GM19023 (cell line): ENCODE data around the gene FADS2.
A peak's percentile ranks its signal among the peaks of the same experiment; 100 is the strongest.

Source experiments
- ATAC-seq: cut with Tn5 transposase; IDR thresholded peaks from one replicate; pipeline ENCODE4 v1.9.1; 2021; ENCODE audit warnings: mild to moderate bottlenecking, moderate library complexity; ENCODE audit not compliant: unreplicated experiment

Gene FADS2

DNA sequence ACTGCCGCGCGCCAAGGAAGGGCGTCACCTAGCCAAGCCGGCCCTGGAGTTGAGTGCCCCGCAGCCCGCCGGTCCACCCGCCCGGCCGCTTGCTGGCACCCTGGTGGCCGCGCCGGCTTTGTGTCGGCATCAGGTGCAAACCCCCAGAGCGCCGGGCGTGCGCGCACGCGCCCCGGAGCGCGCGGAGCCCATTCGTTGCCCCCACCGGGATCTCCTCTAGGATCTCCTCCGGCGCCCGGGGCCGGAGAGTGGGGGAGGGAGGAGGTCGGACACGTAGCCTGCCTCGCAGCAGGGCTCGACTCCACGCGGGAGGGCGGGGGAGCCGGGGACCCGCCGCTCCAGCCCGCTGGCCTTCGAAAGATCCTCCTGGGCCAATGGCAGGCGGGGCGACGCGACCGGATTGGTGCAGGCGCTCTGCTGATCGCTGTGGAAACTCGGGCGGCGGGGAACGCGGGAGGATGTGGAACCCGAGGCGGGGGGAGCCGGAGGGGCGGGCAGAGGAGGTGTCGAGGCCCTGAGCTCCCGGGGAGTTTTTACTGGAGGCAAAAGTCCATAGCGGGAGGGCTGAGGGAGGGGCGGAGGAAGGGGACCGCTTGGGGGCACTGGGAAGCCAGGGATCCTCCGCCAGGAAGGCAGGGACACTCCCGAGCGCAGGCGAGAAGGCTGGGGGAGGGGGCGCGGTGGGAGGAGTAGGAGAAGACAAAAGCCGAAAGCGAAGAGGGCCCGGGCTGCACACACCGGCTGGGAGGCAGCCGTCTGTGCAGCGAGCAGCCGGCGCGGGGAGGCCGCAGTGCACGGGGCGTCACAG lies at the start of gene FADS2:
TSS of gene FADS2 (plus strand) at position 730 of the 808 bp plus-strand sequence. CDS start 91 bp downstream, outside the sequence.
- peak; percentile 64 for ATAC-seq

- no peak for ATAC-seq
Observed at GRCh38 chr11:61778357-61778886, 49.7 kb upstream of the FADS2 start.

DNA sequence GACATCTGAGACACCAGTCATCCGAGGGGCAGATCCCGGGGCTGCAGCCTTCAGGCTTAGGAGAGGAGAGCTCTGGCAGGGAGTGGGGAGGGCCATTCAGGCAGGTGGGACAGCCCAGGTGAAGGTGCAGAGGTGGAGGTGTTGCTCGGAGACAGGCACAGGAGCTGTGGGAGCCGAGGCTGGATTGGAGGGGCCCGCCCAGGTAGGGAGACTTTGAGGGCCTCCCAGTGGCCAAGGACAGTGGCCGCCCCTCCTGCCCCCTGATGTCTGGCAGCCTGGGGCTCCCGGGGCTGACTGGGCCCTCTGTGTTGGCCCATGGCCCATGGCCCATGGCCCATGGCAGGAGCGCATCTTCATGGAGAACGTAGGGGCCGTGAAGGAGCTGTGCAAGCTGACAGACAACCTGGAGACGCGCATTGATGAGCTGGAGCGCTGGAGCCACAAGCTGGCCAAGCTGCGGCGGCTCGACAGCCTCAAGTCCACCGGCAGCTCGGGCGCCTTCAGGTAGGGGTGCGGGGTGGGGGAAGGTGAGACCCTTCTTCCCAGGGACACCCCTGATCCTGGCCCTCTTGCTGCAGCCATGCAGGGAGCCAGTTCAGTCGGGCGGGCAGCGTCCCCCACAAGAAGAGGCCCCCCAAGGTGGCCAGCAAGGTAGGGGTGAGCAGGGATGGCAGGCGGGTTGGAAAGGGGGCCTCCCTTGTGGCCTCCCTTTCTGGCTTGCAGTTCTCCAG lies 49.0 kb upstream of the FADS2 start:
- no peak for ATAC-seq

- ATAC-seq = no peak
Observed at GRCh38 chr11:61779666-61780525, 48.2 kb upstream of the FADS2 start.

DNA sequence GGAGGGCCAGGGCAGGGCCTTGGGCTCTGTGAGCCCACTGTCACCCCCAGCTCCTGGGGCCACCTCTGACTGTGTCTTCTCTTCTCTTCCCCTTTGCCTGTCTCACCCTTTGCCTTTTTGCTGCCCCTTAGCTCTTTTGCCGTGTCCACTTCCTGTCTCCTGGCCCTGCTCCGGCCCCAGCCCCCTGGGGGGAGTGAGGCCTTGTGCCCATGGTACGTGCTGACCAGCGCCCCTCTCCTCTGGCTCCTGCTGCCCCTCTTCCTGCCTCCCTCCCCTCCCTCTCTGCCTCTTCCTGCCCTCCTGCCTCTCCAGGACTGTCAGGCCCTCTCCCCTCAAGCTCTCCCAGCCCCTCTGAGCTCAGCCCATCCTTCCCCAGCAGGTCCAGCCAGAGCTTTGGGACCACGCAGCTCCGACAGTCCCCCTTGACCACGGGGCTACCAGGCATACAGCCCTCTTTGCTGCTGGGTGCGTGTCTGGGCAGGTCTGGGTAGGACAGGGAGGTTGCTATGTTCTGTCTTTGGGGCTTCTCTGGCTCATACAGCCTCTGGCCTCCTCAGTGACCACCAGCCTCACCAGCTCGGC lies 47.4 kb upstream of the FADS2 start:
- no peak for ATAC-seq

DNA sequence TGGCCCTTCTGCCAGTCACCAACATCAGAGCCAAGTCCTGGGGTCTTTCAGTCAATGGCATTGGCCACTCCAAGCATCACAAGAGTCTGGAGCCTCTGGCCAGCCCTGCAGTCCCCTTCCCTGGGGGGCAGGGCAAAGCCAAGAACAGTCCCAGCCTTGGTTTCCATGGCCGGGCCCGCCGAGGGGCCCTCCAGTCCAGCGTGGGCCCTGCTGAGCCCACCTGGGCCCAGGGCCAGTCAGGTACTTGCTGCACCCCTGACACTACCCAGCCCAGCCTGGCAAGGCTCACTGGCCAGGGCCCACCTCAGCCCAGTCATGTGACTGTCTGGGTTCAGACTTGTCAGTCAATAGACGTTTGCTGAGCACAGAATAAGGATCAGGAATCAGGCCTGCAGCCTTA lies 46.5 kb upstream of the FADS2 start:
- ATAC-seq = no peak

DNA sequence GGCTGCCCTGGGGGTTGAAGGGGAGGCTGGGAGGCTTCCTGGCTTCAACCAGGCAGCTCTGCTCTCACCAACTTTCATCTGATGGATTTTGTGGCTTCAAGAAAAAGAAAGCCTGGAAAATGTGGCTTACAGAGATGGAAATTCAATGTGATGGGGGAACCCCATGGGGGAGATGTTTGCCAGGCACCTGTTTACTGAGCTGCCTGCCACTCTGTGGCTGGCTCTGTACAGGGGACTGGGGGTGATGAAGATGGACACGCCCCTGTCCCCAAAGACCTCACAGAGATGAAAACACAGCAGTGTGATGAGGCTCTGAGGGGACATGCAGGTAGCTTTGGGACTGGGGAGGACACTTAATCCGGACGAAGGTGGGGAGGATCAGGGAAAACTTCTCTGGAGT lies 45.8 kb upstream of the FADS2 start:
- no peak for ATAC-seq

GRCh38 chr11:61782841-61783240 lies 45.3 kb upstream of the FADS2 start:
- ATAC-seq = no peak

DNA sequence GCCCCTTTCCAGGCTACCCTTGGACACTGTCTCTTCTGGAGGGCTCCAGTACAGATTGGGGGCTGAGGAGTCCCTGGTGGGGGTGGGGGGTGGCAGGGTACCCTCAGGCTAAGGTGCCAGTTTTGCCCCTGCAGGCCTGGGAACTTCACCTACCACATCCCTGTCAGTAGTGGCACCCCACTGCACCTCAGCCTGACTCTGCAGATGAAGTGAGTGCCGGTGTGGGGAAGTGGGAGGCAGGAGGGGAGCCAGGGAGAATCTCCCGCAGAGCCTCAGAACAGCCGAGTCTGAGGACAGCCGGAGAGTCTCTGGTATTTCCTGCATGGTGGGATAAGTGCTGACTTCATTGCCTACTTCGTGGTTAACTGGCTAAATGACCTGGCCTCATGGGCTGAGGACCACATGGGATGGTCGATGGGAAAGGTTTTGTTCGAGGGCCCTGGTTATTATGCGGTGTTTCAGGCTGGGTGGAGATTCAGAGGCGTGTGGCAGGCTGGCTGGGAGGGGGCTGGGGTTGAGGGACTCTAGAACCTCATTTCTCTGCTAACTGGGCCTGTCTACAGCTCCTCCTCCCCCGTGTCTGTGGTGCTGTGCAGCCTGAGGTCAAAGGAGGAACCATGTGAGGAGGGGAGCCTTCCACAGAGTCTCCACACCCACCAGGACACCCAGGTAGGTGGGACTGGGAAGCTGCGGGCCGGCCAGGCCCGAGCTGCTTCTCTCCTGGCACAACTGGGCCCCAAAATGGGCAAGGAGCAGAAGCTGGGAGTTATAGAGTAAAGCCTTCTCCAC lies 44.2 kb upstream of the FADS2 start:
- no peak for ATAC-seq

DNA sequence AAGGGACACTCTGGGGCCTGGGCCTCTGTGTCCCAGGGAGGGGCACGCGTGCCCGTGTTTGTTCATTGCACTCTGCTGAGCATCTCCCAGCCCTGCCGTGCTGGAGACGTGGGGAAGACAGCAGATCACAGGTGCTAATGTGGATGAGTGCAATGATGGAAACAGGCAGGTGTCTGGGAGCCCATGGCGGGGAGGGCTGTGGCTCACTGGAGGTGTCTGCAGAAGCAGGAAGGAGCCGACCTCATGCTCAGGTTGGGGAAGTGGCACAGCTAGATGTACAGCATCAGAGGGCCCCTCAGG lies 43.6 kb upstream of the FADS2 start:
- no peak for ATAC-seq

DNA sequence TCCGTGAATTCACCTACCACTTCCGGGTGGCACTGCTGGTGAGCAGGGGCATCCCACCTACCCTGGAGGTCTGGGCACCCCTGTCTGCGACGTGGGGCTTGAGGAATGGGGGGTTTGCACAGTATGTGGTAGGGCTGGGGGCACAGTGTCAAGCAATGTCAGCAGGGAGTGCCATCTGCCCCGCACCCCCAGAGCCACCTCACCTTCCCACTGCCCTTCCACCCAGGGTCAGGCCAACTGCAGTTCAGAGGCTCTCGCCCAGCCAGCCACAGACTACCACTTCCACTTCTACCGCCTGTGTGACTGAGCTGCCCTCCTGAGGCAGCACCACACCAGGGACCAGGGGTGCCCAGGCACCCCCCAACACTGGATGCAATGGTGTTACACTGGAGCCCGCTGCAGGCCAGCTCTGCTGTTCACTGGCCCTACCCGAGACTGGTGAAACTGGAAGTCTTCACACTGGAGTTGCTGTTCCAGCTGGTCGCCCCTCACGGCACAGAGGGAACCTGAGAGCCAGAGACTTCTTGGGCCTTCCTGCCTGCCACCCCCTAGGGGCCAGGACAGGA lies 42.2 kb upstream of the FADS2 start:
- no peak for ATAC-seq

DNA sequence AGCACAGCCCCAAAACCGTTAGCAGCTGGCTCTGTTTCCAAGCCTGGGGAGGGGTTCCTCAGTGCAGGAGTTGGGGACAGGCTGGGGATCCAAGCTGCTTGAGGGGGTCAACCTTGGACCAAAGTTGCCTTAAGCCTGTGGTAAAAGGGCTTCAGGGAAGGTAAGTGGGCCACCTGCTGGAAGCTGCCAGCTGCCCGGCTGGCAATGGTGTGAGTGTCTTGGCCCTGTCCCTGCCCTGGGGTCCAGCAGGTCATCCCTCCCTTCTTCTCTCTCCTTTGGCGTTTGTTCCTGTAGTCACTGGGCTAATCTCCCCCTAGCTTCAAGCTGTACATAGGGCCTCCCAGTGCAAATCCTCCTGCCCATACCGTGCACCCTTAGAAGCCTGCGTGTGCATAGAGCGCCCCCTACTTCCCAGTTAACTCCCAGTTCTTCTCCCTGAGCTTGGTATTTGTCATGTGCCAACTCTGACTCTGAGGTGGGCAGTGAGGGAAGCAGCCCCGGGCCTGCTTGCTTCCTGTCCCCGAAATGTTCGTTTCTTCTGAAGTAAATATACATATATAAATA lies 40.1 kb upstream of the FADS2 start:
- no peak for ATAC-seq

DNA sequence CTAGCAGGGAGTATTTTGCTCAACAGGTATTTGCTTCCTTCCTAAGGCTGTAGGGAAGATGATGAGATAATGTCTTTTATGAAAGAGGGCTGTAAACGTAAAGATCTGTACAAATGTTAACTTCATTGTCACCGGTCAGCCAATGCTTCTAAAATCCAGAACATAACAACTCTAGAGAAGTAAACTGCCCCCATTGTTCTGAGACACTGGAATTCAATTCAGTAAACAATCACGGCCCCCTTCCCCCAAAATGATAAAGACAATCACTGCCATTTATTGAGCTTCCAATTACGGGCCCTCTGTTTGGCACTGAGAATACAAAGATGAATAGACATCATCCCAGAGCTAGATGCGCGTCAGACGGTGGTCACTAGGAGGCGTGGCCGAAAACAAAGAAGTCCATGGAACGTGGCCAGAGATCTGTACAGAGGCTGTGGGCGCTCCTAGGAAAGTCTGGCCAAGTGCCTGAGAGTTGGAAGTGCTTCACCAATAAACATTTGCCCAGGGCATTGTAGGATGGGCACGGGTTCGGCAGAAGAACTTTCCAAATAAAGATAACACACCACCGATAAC lies 36.3 kb upstream of the FADS2 start:
- peak; percentile 27 for ATAC-seq

DNA sequence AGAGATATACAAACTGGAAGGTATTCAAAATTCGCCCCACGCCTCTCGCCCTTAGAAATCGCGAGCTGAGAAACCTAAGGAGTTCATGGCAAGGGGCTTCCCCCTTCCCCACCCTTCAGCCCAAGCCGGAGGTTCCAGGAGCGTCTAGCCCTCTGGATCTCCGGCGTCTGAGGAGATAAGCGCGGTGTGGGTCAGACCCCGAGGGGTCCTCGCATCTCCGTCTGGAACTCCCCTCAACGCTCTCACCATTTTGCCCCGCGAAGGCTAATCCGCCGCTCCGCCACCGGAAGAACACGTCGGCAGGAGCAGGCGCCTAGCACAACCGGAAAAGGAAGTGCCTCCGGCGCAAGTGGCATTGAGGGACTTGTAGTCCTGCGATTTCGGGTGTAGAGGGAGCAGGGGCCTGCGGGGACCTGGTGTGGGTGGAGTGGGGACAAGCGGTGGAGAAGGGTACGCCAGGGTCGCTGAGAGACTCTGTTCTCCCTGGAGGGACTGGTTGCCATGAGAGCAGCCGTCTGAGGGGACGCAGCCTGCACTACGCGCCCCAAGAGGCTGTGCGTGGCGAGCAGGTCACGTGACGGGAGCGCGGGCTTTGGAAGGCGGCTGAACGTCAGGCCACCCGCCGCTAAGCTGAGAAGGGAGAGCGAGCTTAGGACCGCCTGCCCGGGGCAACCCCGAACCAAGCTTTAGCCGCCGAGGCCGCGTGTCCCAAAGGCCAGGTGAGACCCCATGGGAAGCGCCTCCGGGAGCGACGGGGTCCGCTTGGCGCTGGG lies 35.6 kb upstream of the FADS2 start, which contains the start of the genes FEN1 and TMEM258:
TSS of gene FEN1 (plus strand) at position 602 of the 773 bp plus-strand sequence. CDS start 2,451 bp downstream, outside the sequence.
TSS of gene TMEM258 (minus strand) at position 290 of the 773 bp plus-strand sequence. CDS start at position 249, 41 bp downstream.
- ATAC-seq = peak; percentile 88

- ATAC-seq = peak; percentile 26
Observed at GRCh38 chr11:61793083-61793828, 34.8 kb upstream of the FADS2 start.

DNA sequence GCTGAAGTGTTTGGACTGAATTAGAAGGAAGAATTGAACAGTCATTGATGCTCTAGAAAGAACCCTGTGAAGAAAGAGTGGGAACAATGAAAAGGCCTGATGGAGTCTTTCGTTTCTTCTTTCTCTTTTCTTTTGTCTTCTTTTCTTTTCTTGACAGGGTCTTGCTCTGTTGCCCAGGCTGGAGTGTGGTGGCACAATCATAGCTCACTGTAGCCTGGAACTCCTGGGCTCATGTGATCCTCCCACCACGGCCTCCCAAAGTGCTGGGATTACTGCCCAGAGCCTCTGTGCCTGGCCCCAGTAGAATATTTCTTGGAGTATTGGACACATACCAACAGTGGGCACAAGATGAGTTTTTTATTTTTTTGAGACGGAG lies 34.3 kb upstream of the FADS2 start:
- no peak for ATAC-seq

- no peak for ATAC-seq
Observed at GRCh38 chr11:61794579-61794978, 33.5 kb upstream of the FADS2 start.
